ENCODE results near the gene ZNF555. TPM values are rescaled to one million over a fixed set of nuclear protein-coding genes. Genes with fewer than 3 reads are reported as not detected.

Gene ZNF555
- total and polyA plus RNA-seq, 9 of the 15 experiments (the other 6 are each of a cell fraction or from before 2014, with no cell fraction given): 2.0 to 6.7 (median 5.4) TPM

- Histone ChIP-seq H3K4me2 (ENCODE audit: insufficient read depth, low read length) (no peak overlapping the region), H4K20me1 (replicated peaks; ENCODE audit: control insufficient read depth, insufficient read depth, low read length) (no peaks in the 10 kb centered on the region), H3K9me3 (replicated peaks; ENCODE audit: control insufficient read depth, insufficient read depth, low read depth, low read length) (peaks cover 32% of the 10 kb centered on the region), H3K36me3 (ENCODE audit: control insufficient read depth, insufficient read depth, low read length) (peaks cover 36% of the 10 kb centered on the region), H3K79me2 (ENCODE audit: control insufficient read depth, insufficient read depth, low read length) (no peaks in the 10 kb centered on the region), H3K4me3 (no peak overlapping the region), H3K27ac (ENCODE audit: extremely low read depth, low read depth, low read length) (no peak overlapping the region), H3K9me1 (ENCODE audit: control insufficient read depth, insufficient read depth, low read length) (no peaks in the 10 kb centered on the region), H3K9ac (ENCODE audit: insufficient read depth in 1 of 2, low read depth in 2 of 2, low read length in 2 of 2) (no peak overlapping the region), H3K4me1 (replicated peaks in 1 of 2; ENCODE audit: control insufficient read depth in 2 of 2, insufficient read depth in 2 of 2, low read length in 2 of 2) (peaks cover 0 to 5% of the 10 kb centered on the region in 2 experiments; a peak in 2 of 5 replicates), H2AFZ (ENCODE audit: low read depth, low read length) (no peak overlapping the region), H3K27me3 (ENCODE audit: control insufficient read depth in 2 of 2, insufficient read depth in 2 of 2, low read length in 2 of 2) (no peaks in the 10 kb centered on the region)
- DNase-seq (ENCODE audit: extremely low read depth in 1 of 4, low spot score in 3 of 4) (no peak), ATAC-seq (no peak), FAIRE-seq (no peak)
- ChIA-PET POLR2A (no interaction called here), CTCF (ENCODE audit: low intra/inter-chr PET ratio) (no interaction called here)
- in situ Hi-C loops (cut with MboI) (no loop called here), intact Hi-C loops (cut with micrococcal nuclease) (no loop called here)
- BruUV-seq (replicated peaks): no TSS peak
- WGBS (ENCODE audit: insufficient coverage, low coverage, missing lambda C conversion rate): 47% methylated on average over 3 of the region's 3 CpGs
- no peak for TF ChIP-seq TARDBP (IDR thresholded peaks at IDR 0.05)
- no peak for TF ChIP-seq ZBED1 (IDR thresholded peaks at IDR 0.05)
- no peak for TF ChIP-seq ZBTB1 (CRISPR knock-in tag; IDR thresholded peaks at IDR 0.05; ENCODE audit: borderline replicate concordance, low read depth)
- no peak for TF ChIP-seq MEIS2 (IDR thresholded peaks at IDR 0.05; ENCODE audit: partially characterized antibody)
- TF ChIP-seq RBM25 (IDR thresholded peaks at IDR 0.05; ENCODE audit: low read depth, low read length, severe bottlenecking): no peak
- TF ChIP-seq LARP7 (IDR thresholded peaks at IDR 0.05): no peak
These were observed 13.6 kb downstream of the ZNF555 start for GRCh38 chr19:2854849-2855248.

- no TSS peak for BruUV-seq (replicated peaks)
- POLR2A ChIA-PET: interaction anchor here (0.8 kb wide), 1 partner anchor 52 kb away, joined by 3 read pairs; no protein-coding TSS in a partner anchor
- Histone ChIP-seq H3K27ac (ENCODE audit: extremely low read depth, low read depth, low read length) (no peak overlapping the region), H3K36me3 (ENCODE audit: control insufficient read depth, insufficient read depth, low read length) (peaks cover 23% of the 10 kb centered on the region), H4K20me1 (replicated peaks; ENCODE audit: control insufficient read depth, insufficient read depth, low read length) (no peaks in the 10 kb centered on the region), H3K9me1 (ENCODE audit: control insufficient read depth, insufficient read depth, low read length) (no peaks in the 10 kb centered on the region), H3K9me3 (replicated peaks; ENCODE audit: control insufficient read depth, insufficient read depth, low read depth, low read length) (peaks cover 27% of the 10 kb centered on the region), H3K4me3 (no peak overlapping the region), H3K4me1 (replicated peaks in 1 of 2; ENCODE audit: control insufficient read depth in 2 of 2, insufficient read depth in 2 of 2, low read length in 2 of 2) (peaks cover 0 to 5% of the 10 kb centered on the region in 2 experiments; a peak in 2 of 5 replicates), H3K27me3 (ENCODE audit: control insufficient read depth in 2 of 2, insufficient read depth in 2 of 2, low read length in 2 of 2) (no peaks in the 10 kb centered on the region), H2AFZ (ENCODE audit: low read depth, low read length) (no peak overlapping the region), H3K9ac (ENCODE audit: insufficient read depth in 1 of 2, low read depth in 2 of 2, low read length in 2 of 2) (no peak overlapping the region), H3K4me2 (ENCODE audit: insufficient read depth, low read length) (no peak overlapping the region), H3K79me2 (ENCODE audit: control insufficient read depth, insufficient read depth, low read length) (no peaks in the 10 kb centered on the region)
- DNase-seq (ENCODE audit: extremely low read depth in 1 of 4, low spot score in 3 of 4) (no peak), FAIRE-seq (no peak), ATAC-seq (no peak)
- intact Hi-C loops (cut with micrococcal nuclease): no loop called here
- in situ Hi-C loops (cut with MboI): no loop called here
- no peak for TF ChIP-seq MED1 (CRISPR knock-in tag; IDR thresholded peaks at IDR 0.05; ENCODE audit: borderline replicate concordance)
- TF ChIP-seq ZNF644 (tag; IDR thresholded peaks at IDR 0.05; ENCODE audit: low read depth): no peak
- TF ChIP-seq ZNF507 (tag; conservative IDR thresholded peaks at IDR 0.05): no peak
- TF ChIP-seq, protein P1, sequence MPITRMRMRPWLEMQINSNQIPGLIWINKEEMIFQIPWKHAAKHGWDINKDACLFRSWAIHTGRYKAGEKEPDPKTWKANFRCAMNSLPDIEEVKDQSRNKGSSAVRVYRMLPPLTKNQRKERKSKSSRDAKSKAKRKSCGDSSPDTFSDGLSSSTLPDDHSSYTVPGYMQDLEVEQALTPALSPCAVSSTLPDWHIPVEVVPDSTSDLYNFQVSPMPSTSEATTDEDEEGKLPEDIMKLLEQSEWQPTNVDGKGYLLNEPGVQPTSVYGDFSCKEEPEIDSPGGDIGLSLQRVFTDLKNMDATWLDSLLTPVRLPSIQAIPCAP (CRISPR knock-in tag; IDR thresholded peaks at IDR 0.05; ENCODE audit: borderline replicate concordance): no peak
- no peak for TF ChIP-seq BDP1 (IDR thresholded peaks at IDR 0.05; ENCODE audit: insufficient read depth, insufficient read length)
- TF ChIP-seq ARID3B (CRISPR knock-in tag; IDR thresholded peaks at IDR 0.05; ENCODE audit: borderline replicate concordance): no peak
- CTCF ChIA-PET (ENCODE audit: low intra/inter-chr PET ratio): no interaction called here
- 16% methylated on average over 5 of the region's 5 CpGs for WGBS (ENCODE audit: insufficient coverage, low coverage, missing lambda C conversion rate)
These were observed 15.3 kb downstream of the ZNF555 start for GRCh38 chr19:2856457-2857050.

Data from K562 (cell line).